Glutamatergic neuron (in vitro differentiated cells): ENCODE results near the gene MME. TPM values are rescaled to one million over a fixed set of nuclear protein-coding genes. Genes with fewer than 3 reads are reported as not detected.

Source experiments
- DNase-seq: peaks from one replicate; pipeline ENCODE4 v3.0.0; 2022
- H3K27ac Mint-ChIP-seq: one replicate; pipeline ENCODE4 v1.8.0; 2020; ENCODE audit warnings: mild to moderate bottlenecking, mixed read lengths, inconsistent platforms; ENCODE audit not compliant: unreplicated experiment
- H3K27me3 Mint-ChIP-seq: one replicate; pipeline ENCODE4 v1.8.0; 2020; ENCODE audit warnings: mild to moderate bottlenecking, moderate library complexity, mixed read lengths, inconsistent platforms; ENCODE audit not compliant: unreplicated experiment
- H3K36me3 Mint-ChIP-seq: one replicate; pipeline ENCODE4 v1.8.0; 2020; ENCODE audit warnings: mild to moderate bottlenecking, mixed read lengths, inconsistent platforms; ENCODE audit not compliant: unreplicated experiment
- H3K4me1 Mint-ChIP-seq: one replicate; pipeline ENCODE4 v1.8.0; 2020; ENCODE audit warnings: mild to moderate bottlenecking, low read depth, mixed read lengths, inconsistent platforms; ENCODE audit not compliant: unreplicated experiment
- H3K4me3 Mint-ChIP-seq: one replicate; pipeline ENCODE4 v1.8.0; 2020; ENCODE audit warnings: mild to moderate bottlenecking, mixed read lengths, inconsistent platforms; ENCODE audit not compliant: unreplicated experiment
- H3K9me3 Mint-ChIP-seq: one replicate; pipeline ENCODE4 v1.8.0; 2020; ENCODE audit warnings: mild to moderate bottlenecking, moderate library complexity, mixed read lengths, inconsistent platforms; ENCODE audit not compliant: unreplicated experiment
- CTCF ChIP-seq: fragments of 200-600 bp; sonication (generic); IDR thresholded peaks from one replicate; pipeline ENCODE4 v1.5.0; 2021; ENCODE audit not compliant: partially characterized antibody, unreplicated experiment
- total RNA-seq: library from RNA; stranded (reverse); fragmentation: NEBNext Ultra II Directional; extraction: Animal tissue kit (Norgen Biotek cat#: 25700); gene quantifications from one replicate; pipeline ENCODE4 v1.2.1, GENCODE V29; 2021; ENCODE audit not compliant: unreplicated experiment

Gene MME
- total RNA-seq, 1 donor from 2014 or later, result 6.6 TPM

GRCh38 chr3:155079468-155079745, 712 bp upstream of the MME start:
- peak overlapping the region; percentile 88 for H3K4me3 Mint-ChIP-seq
- peaks cover 4% of the 10 kb centered on the region for H3K4me1 Mint-ChIP-seq
- no peaks in the 10 kb centered on the region for H3K36me3 Mint-ChIP-seq
- H3K27me3 Mint-ChIP-seq, result no peaks in the 10 kb centered on the region
- no peaks in the 10 kb centered on the region for H3K9me3 Mint-ChIP-seq
- TF ChIP-seq CTCF, result no peak
- DNase-seq, result no peak
- no peak overlapping the region for H3K27ac Mint-ChIP-seq

- DNase-seq, result no peak
- no peak for TF ChIP-seq CTCF
- H3K27me3 Mint-ChIP-seq, result no peaks in the 10 kb centered on the region
Observed at GRCh38 chr3:155080692-155081091, 573 bp downstream of the MME start.

DNA sequence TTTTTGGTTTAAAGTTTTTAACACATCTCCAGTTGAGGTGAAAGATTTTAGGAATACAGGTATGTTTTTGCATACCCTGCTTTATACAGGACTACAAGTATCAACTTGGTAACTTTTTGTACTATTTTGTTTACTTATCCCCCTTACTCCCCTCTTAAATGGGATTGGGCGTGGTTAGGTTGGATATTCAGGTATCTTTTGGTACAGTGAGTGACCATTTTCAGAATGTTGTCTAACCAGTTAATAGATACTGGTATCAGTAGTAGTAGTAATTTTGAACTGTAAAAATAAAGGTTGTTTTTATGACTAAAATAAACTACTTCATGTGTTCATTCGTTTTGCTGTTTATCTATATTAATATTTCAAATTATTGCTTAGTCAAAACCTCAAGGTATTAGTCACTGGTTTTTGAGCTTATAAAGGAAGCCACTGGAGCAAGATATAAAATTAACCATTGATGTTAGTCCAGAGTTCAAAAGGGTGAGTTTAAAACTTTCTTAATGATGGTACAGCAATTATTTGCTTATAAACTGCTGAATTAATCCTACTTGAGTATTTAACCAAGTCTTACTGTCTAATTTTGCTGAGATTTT, 3.3 kb downstream of the MME start:
- no peak overlapping the region for H3K27ac Mint-ChIP-seq
- H3K27me3 Mint-ChIP-seq, result no peaks in the 10 kb centered on the region
- DNase-seq, result no peak
- no peaks in the 10 kb centered on the region for H3K36me3 Mint-ChIP-seq
- TF ChIP-seq CTCF, result no peak
- H3K9me3 Mint-ChIP-seq, result peaks cover 1% of the 10 kb centered on the region
- H3K4me3 Mint-ChIP-seq, result no peak overlapping the region
- H3K4me1 Mint-ChIP-seq, result peaks cover 4% of the 10 kb centered on the region

More at GRCh38 chr3:155080692-155081091, 573 bp downstream of the MME start:
- no peaks in the 10 kb centered on the region for H3K36me3 Mint-ChIP-seq
- H3K9me3 Mint-ChIP-seq, result no peaks in the 10 kb centered on the region
- H3K27ac Mint-ChIP-seq, result no peak overlapping the region
- H3K4me1 Mint-ChIP-seq, result peaks cover 4% of the 10 kb centered on the region
- H3K4me3 Mint-ChIP-seq, result peak overlapping the region; percentile 88

GRCh38 chr3:155084567-155084966, 4.4 kb downstream of the MME start:
- H3K27ac Mint-ChIP-seq, result no peak overlapping the region
- no peak for DNase-seq
- no peaks in the 10 kb centered on the region for H3K27me3 Mint-ChIP-seq
- H3K9me3 Mint-ChIP-seq, result peaks cover 1% of the 10 kb centered on the region
- H3K36me3 Mint-ChIP-seq, result no peaks in the 10 kb centered on the region
- no peak overlapping the region for H3K4me3 Mint-ChIP-seq
- peaks cover 4% of the 10 kb centered on the region for H3K4me1 Mint-ChIP-seq
- TF ChIP-seq CTCF, result no peak

GRCh38 chr3:155086051-155086450, 5.9 kb downstream of the MME start:
- Mint-ChIP-seq H3K27me3 (no peaks in the 10 kb centered on the region), H3K36me3 (no peaks in the 10 kb centered on the region), H3K4me3 (no peak overlapping the region), H3K27ac (no peak overlapping the region), H3K4me1 (no peaks in the 10 kb centered on the region), H3K9me3 (peaks cover 1% of the 10 kb centered on the region)
- no peak for TF ChIP-seq CTCF
- DNase-seq, result no peak
